ENCODE data around the gene PDF.
"Not testable (repeated sequence)": the region's sequence is repeated elsewhere in the genome, so short reads cannot be mapped to it uniquely, and the experiment has no call there.

Gene PDF

DNA sequence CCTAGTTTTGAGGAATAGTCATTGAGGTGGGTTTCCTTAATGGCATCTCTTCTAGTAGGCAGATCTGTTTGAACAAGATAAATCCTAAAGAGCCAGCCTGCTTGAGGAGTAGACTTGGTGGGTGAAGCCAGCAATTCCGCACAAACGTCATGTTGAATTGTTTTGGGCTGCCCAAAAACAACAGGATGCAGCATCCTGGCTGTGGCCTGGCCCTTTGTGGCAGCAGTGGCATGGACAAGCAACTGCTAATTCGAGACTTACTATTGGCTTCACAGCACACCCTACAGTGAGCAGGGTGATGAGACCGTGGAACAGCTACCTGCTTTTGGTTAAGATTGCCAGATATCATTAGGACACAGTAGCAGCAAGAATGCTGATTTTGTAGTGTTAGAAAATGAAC, 28.5 kb downstream of the PDF start:
- TF ChIP-seq, protein P1, sequence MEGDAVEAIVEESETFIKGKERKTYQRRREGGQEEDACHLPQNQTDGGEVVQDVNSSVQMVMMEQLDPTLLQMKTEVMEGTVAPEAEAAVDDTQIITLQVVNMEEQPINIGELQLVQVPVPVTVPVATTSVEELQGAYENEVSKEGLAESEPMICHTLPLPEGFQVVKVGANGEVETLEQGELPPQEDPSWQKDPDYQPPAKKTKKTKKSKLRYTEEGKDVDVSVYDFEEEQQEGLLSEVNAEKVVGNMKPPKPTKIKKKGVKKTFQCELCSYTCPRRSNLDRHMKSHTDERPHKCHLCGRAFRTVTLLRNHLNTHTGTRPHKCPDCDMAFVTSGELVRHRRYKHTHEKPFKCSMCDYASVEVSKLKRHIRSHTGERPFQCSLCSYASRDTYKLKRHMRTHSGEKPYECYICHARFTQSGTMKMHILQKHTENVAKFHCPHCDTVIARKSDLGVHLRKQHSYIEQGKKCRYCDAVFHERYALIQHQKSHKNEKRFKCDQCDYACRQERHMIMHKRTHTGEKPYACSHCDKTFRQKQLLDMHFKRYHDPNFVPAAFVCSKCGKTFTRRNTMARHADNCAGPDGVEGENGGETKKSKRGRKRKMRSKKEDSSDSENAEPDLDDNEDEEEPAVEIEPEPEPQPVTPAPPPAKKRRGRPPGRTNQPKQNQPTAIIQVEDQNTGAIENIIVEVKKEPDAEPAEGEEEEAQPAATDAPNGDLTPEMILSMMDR (IDR thresholded peaks at IDR 0.05; ENCODE audit: low read depth, low read length), result no peak
- no peak overlapping the region for H3K4me3 ChIP-seq (replicated peaks in 1 of 2; ENCODE audit: low read depth in 2 of 2, low read length in 2 of 2)
- no peak for DNase-seq (ENCODE audit: low read depth in 2 of 2)

DNA sequence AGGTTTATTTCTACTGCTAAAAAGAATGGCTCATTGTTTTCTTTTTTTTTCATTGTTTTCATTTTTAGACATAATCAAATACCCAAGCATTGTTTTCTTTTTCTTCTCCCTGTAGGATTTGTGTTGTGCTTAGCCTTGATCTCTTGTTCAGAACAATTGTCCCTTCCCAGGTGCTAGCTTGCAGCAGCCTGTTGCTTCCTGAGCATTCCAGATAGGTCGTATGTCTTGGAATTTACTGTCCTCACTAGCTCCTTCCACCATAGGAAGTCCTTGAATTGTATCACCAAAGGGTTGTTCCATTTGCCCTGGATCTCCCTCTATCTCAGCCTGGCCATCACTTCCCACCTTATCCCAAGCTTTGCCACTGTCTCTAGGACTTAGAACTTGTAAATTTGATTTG, 29.2 kb downstream of the PDF start:
- TF ChIP-seq, protein P1 (IDR thresholded peaks at IDR 0.05; ENCODE audit: low read depth, low read length), result no peak
- no peak for DNase-seq (ENCODE audit: low read depth in 2 of 2)

DNA sequence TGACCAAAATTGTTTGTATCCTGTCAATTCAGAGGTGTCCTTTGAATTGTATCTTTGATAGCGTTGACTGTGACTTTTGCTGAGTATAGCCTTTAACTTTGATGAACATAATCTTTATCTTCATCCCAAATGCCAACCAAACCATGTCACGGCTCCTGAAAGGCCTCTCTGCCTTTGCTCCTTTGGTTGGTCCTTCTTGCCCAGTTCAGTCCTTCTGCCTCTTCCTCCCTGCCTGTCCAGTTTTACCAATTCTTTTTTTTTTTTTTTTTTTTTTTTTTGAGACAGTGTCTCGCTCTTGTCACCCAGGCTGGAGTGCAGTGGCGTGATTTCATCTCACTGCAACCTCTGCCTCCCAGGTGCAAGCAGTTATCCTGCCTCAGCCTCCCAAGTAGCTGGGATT, 32.1 kb downstream of the PDF start:
- TF ChIP-seq, protein P1 (IDR thresholded peaks at IDR 0.05; ENCODE audit: low read depth, low read length), result no peak
- H3K4me3 ChIP-seq (replicated peaks in 1 of 2; ENCODE audit: low read depth in 2 of 2, low read length in 2 of 2), result no peak overlapping the region
- no peak for DNase-seq (ENCODE audit: low read depth in 2 of 2)

More for the DNA sequence above, 29.2 kb downstream of the PDF start:
- H3K4me3 ChIP-seq (replicated peaks in 1 of 2; ENCODE audit: low read depth in 2 of 2, low read length in 2 of 2), result no peak overlapping the region

DNA sequence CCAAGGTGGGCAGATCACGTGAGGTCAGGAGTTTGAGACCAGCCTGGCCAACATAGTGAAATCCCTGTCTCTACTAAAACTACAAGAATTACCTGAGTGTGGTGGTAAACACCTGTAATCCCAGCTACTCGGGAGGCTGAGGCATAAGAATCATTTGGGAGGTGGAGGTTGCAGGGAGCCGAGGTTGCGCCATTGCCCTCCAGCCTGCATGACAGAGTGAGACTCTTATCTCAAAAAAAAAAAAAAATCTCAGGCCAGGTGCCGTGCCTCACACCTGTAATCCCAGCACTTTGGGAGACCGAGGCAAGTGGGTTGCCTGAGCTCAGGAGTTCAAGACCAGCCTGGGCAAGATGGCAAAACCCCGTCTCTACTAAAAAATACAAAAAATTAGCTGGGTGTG, 33.6 kb downstream of the PDF start:
- DNase-seq (ENCODE audit: low read depth in 2 of 2); H3K4me3 ChIP-seq (replicated peaks in 1 of 2; ENCODE audit: low read depth in 2 of 2, low read length in 2 of 2): not testable (repeated sequence)

DNA sequence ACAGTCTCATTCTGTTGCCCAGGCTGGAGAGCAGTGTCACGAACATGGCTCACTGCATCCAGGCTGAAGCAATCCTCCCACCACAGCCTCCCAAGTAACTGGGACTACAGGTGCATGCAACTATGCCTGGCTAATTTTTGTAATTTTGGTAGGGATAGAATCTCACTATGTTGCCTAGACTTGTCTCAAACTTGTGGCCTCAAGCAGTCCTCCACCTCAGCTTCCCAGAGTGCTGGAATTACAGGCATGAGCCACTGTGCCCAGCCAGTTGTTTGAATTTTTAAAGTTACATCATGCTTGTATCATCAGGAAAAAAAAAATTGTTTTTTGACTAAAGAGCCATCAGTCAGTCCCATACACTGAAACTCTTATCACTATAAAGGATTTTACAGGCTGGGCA, 36.3 kb downstream of the PDF start:
- TF ChIP-seq, protein P1 (IDR thresholded peaks at IDR 0.05; ENCODE audit: low read depth, low read length), result no peak
- DNase-seq (ENCODE audit: low read depth in 2 of 2), result no peak
- H3K4me3 ChIP-seq (replicated peaks in 1 of 2; ENCODE audit: low read depth in 2 of 2, low read length in 2 of 2), result no peak overlapping the region

DNA sequence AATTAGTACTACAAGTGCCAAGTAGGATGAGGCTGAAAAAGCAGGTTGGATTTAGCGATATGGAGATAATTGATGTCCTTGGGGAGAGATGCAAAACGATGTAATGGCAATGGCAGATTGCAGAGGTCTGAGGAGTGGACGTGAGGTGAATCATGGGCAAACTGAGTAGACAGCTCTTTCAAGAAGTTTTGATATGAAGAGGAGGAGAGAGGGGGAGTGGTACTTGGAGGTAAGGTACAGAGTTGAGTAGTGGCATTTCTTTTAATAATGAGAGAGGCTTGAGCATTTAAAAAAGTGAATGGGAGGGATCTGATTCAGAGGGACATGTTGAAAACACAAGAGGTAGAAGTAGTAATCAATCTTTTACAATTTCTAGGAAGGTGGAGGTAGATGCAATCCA, 37.0 kb downstream of the PDF start:
- TF ChIP-seq, protein P1 (IDR thresholded peaks at IDR 0.05; ENCODE audit: low read depth, low read length), result no peak
- DNase-seq (ENCODE audit: low read depth in 2 of 2), result no peak
- H3K4me3 ChIP-seq (replicated peaks in 1 of 2; ENCODE audit: low read depth in 2 of 2, low read length in 2 of 2), result no peak overlapping the region

DNA sequence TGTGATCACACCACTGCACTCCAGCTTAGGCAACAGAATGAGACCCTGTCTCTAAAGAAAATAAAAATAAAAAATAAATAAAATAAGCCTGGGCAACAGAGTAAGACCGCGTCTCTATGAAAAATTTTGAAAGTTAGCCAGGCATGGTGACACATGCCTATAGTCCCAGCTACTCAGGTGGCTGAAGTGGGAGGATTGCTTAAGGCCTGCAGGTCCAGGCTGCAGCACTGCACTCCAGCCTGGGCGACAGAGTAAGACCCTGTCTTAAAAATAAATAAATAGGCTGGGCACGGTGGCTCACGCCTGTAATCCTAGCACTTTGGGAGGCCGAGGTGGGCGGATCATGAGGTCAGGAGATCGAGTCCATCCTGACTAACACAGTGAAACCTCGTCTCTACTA, 38.7 kb downstream of the PDF start:
- H3K4me3 ChIP-seq (replicated peaks in 1 of 2; ENCODE audit: low read depth in 2 of 2, low read length in 2 of 2); DNase-seq (ENCODE audit: low read depth in 2 of 2): not testable (repeated sequence)

DNA sequence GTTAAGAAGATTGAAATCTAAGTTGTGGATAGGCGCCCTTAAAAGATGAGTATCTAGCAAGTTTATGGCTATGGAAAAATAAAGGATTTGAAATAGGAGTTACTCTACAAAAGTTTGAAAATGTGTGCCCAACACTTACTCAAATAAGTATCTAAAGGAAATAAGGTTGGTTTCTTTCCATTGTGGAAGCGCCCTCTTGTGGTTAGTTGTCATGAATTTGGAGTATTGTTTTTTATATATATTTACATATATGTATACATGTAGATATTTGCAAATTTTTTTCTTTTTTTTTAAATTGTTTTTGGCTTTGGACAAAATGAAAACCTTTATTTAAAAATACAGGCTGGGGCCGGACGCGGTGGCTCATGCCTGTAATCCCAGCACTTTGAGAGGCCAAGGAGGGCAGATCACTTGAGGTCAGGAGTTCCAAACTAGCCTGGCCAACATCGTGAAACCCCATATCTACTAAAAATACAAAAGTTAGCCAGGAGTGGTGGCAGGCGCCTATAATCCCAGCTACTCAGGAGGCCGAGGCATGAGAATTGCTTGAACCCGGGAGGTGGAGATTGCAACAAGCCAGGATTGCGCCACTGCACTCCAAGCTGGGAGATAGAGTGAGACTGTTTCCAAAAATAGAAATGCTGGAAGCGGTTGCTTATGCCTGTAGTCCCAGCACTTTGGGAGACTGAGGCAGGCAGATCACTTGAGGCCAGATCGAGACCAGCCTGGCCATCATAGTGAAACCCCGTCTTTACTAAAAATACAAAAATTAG, 43.3 kb downstream of the PDF start:
- no peak overlapping the region for H3K4me3 ChIP-seq (replicated peaks in 1 of 2; ENCODE audit: low read depth in 2 of 2, low read length in 2 of 2)
- TF ChIP-seq, protein P1 (IDR thresholded peaks at IDR 0.05; ENCODE audit: low read depth, low read length), result peak; percentile 51
- peak; percentile 86 to 88 for DNase-seq (ENCODE audit: low read depth in 2 of 2)
